Measurements from ENCODE around the gene TMEM25. TPM values are rescaled to one million over a fixed set of nuclear protein-coding genes. Genes with fewer than 3 reads are reported as not detected.
A peak's percentile ranks its signal among the peaks of the same experiment; 100 is the strongest.

The TMEM25 gene
- polyA plus RNA-seq, 3 donors = 0.57 TPM; not detected in 2

DNA sequence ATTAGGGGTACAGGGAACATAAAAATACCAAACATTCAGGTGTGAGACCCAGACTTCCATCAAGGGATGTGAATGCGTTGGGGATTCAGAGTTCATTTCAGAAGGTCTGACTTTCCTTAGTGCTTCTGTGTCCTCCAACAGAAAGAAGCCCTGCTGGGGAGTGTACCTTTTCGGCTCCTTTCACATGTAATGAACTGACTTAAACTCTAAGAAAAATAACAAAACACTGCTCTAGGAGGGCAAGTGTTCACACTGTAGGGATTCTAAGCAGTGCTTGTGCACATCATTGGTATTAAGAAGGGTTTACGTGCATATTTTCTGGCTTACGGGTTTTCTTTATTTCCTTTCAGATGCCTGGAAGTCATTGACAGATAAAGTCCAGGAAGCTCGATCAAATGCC is 19.4 kb upstream of the TMEM25 start:
- intact Hi-C loops (cut with micrococcal nuclease) = no loop called here
- peaks cover 0 to 2% (median 0%) of the 10 kb centered on the region in 3 donors for H3K27me3 Mint-ChIP-seq (ENCODE audit: low read depth in 3 of 3)
- TF ChIP-seq, protein P1, sequence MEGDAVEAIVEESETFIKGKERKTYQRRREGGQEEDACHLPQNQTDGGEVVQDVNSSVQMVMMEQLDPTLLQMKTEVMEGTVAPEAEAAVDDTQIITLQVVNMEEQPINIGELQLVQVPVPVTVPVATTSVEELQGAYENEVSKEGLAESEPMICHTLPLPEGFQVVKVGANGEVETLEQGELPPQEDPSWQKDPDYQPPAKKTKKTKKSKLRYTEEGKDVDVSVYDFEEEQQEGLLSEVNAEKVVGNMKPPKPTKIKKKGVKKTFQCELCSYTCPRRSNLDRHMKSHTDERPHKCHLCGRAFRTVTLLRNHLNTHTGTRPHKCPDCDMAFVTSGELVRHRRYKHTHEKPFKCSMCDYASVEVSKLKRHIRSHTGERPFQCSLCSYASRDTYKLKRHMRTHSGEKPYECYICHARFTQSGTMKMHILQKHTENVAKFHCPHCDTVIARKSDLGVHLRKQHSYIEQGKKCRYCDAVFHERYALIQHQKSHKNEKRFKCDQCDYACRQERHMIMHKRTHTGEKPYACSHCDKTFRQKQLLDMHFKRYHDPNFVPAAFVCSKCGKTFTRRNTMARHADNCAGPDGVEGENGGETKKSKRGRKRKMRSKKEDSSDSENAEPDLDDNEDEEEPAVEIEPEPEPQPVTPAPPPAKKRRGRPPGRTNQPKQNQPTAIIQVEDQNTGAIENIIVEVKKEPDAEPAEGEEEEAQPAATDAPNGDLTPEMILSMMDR (IDR thresholded peaks at IDR 0.05) = no peak
- peaks cover 0 to 1% (median 0%) of the 10 kb centered on the region in 7 donors for H3K9me3 Mint-ChIP-seq
- H3K9me3 ChIP-seq (replicated peaks in 1 of 2; ENCODE audit: control insufficient read depth in 1 of 2, insufficient read depth in 1 of 2, low read length in 2 of 2) = no peaks in the 10 kb centered on the region
- H3K4me3 Mint-ChIP-seq = no peak overlapping the region
- no peak overlapping the region for H3K4me2 ChIP-seq (replicated peaks; ENCODE audit: extremely low read depth, low read length, poor library complexity, severe bottlenecking)
- DNase-seq = no peak
- no peak overlapping the region for H3K9ac ChIP-seq (ENCODE audit: insufficient read depth, low read length, poor library complexity, severe bottlenecking)
- no peak overlapping the region for H3K4me3 ChIP-seq (replicated peaks in 1 of 3; ENCODE audit: low read depth in 2 of 3, low read length in 3 of 3)
- no peak overlapping the region for H3K27ac ChIP-seq (ENCODE audit: low read depth in 1 of 2, low read length in 2 of 2)
- H3K27ac Mint-ChIP-seq = no peak overlapping the region
- H3K27me3 ChIP-seq (ENCODE audit: control insufficient read depth in 2 of 2, insufficient read depth in 2 of 2, low read length in 2 of 2) = no peaks in the 10 kb centered on the region
- WGBS (ENCODE audit: insufficient coverage) = 100% methylated on average over 2 of the region's 5 CpGs
- no peaks in the 10 kb centered on the region for H4K20me1 ChIP-seq (ENCODE audit: insufficient read depth, low read length)
- no peaks in the 10 kb centered on the region for H3K4me1 ChIP-seq (ENCODE audit: control insufficient read depth in 1 of 2, insufficient read depth in 2 of 2, low read length in 2 of 2)
- peaks cover 73 to 94% of the 10 kb centered on the region in 2 donors for H3K36me3 Mint-ChIP-seq
- H3K36me3 ChIP-seq (replicated peaks in 1 of 2; ENCODE audit: control insufficient read depth in 1 of 2, insufficient read depth in 2 of 2, low read length in 2 of 2) = peaks cover 88 to 96% of the 10 kb centered on the region in 2 donors
- H2AFZ ChIP-seq (ENCODE audit: insufficient read depth, low read depth, low read length, poor library complexity, severe bottlenecking) = no peak overlapping the region
- peaks cover 5% of the 10 kb centered on the region for H3K4me1 Mint-ChIP-seq
- no peaks in the 10 kb centered on the region for H3K79me2 ChIP-seq (ENCODE audit: insufficient read depth, low read length)

DNA sequence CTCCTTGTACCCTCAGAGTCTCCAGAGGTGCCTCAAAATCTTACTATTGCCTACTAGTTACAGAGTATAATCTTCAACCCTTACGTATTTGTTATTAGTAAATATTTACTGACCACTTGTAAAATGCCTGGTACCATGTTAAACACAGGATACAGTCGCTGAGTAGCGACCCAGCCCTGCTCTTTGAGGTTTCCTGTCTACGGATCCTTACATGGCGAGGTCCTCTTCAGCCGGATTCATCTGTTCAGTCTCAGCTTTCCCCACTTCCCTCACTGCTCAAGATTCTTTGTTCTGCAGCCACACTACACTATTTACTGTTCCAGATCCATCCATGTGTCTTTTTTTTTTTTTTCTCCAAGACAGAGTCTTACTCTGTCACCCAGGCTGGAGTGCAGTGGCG is 16.9 kb upstream of the TMEM25 start:
- Histone ChIP-seq H3K36me3 (replicated peaks in 1 of 2; ENCODE audit: control insufficient read depth in 1 of 2, insufficient read depth in 2 of 2, low read length in 2 of 2) (peaks cover 84 to 93% of the 10 kb centered on the region in 2 donors), H3K4me3 (replicated peaks in 1 of 3; ENCODE audit: low read depth in 2 of 3, low read length in 3 of 3) (no peak overlapping the region), H3K27ac (ENCODE audit: low read depth in 1 of 2, low read length in 2 of 2) (no peak overlapping the region), H3K79me2 (ENCODE audit: insufficient read depth, low read length) (no peaks in the 10 kb centered on the region), H3K4me1 (ENCODE audit: control insufficient read depth in 1 of 2, insufficient read depth in 2 of 2, low read length in 2 of 2) (no peaks in the 10 kb centered on the region), H2AFZ (ENCODE audit: insufficient read depth, low read depth, low read length, poor library complexity, severe bottlenecking) (no peak overlapping the region), H3K4me2 (replicated peaks; ENCODE audit: extremely low read depth, low read length, poor library complexity, severe bottlenecking) (no peak overlapping the region), H3K27me3 (ENCODE audit: control insufficient read depth in 2 of 2, insufficient read depth in 2 of 2, low read length in 2 of 2) (no peaks in the 10 kb centered on the region), H3K9me3 (replicated peaks in 1 of 2; ENCODE audit: control insufficient read depth in 1 of 2, insufficient read depth in 1 of 2, low read length in 2 of 2) (no peaks in the 10 kb centered on the region), H4K20me1 (ENCODE audit: insufficient read depth, low read length) (no peaks in the 10 kb centered on the region), H3K9ac (ENCODE audit: insufficient read depth, low read length, poor library complexity, severe bottlenecking) (no peak overlapping the region)
- Mint-ChIP-seq H3K4me3 (no peak overlapping the region), H3K4me1 (peaks cover 5% of the 10 kb centered on the region), H3K27ac (peak overlapping the region in 2 of 7 donors; percentile 1 to 7), H3K27me3 (ENCODE audit: low read depth in 3 of 3) (peaks cover 0 to 4% (median 0%) of the 10 kb centered on the region in 3 donors), H3K36me3 (peaks cover 69 to 90% of the 10 kb centered on the region in 2 donors), H3K9me3 (no peaks in the 10 kb centered on the region)
- TF ChIP-seq, protein P1 (IDR thresholded peaks at IDR 0.05) = no peak
- WGBS (ENCODE audit: insufficient coverage) = 4% methylated on average over 5 of the region's 7 CpGs
- intact Hi-C loops (cut with micrococcal nuclease) = no loop called here
- DNase-seq = no peak
